Left colon (tissue), 2 donors: ENCODE data around the gene EGLN1. TPM values are rescaled to one million over a fixed set of nuclear protein-coding genes. Genes with fewer than 3 reads are reported as not detected.

Experiments used
- ATAC-seq: fragments of 200-7000 bp; cut with Tn5 transposase; one replicate; pipeline ENCODE4 v1.9.1; 2020; ENCODE audit warnings: mild to moderate bottlenecking, moderate library complexity
- DNase-seq, 2 donors: peaks; one replicate each; pipeline ENCODE4 v3.0.0-alpha.2; 2020
- intact Hi-C, 2 donors: fragments of 100-400 bp; cut with DNase I in 1 of 2; cut with micrococcal nuclease in 1 of 2; formaldehyde crosslinking; loops; one replicate each; pipeline versions ENCODE4 v1.11.2 to v1.14.0; 2022; cut with DNase I, micrococcal nuclease
- total RNA-seq, 2 donors: library from RNA; stranded (reverse); fragmentation: NEBNext Ultra II Directional; extraction: Animal tissue kit (Norgen Biotek cat#: 25700); gene quantifications; one replicate each; pipeline ENCODE4 v1.2.1, GENCODE V29; 2021
- donor health status: DM: no; HTN: no; CAD: no.
- donor health status: DM: yes; HTN: yes; CAD: no.

The EGLN1 gene
- total RNA-seq, 2 donors from 2014 or later, result 40.6 to 63.1 TPM

GRCh38 chr1:231408528-231409094, 13.5 kb downstream of the EGLN1 start:
- ATAC-seq (peak; percentile 10), DNase-seq (no peak)
- intact Hi-C loops, result no loop called here

GRCh38 chr1:231407547-231408396, 14.3 kb downstream of the EGLN1 start:
- intact Hi-C loops, result no loop called here
- DNase-seq, result no peak
- ATAC-seq, result peak; percentile 91

GRCh38 chr1:231407049-231407448, 15.0 kb downstream of the EGLN1 start:
- intact Hi-C loops, result no loop called here
- ATAC-seq (no peak), DNase-seq (no peak)

GRCh38 chr1:231404318-231404717, 17.8 kb downstream of the EGLN1 start:
- no peak for DNase-seq
- no peak for ATAC-seq
- intact Hi-C loops, result no loop called here

GRCh38 chr1:231401478-231401877, 20.6 kb downstream of the EGLN1 start:
- ATAC-seq (no peak), DNase-seq (no peak)
- intact Hi-C loops, result no loop called here

GRCh38 chr1:231397886-231398671, 24.0 kb downstream of the EGLN1 start:
- intact Hi-C loops, result no loop called here
- DNase-seq, result no peak
- no peak for ATAC-seq

GRCh38 chr1:231396643-231397042, 25.4 kb downstream of the EGLN1 start:
- intact Hi-C loops, result no loop called here
- DNase-seq (no peak), ATAC-seq (no peak)

GRCh38 chr1:231395998-231396390, 26.1 kb downstream of the EGLN1 start:
- intact Hi-C loops, result no loop called here
- DNase-seq (no peak), ATAC-seq (no peak)

GRCh38 chr1:231395076-231395997, 26.8 kb downstream of the EGLN1 start:
- ATAC-seq (peak; percentile 68), DNase-seq (no peak)
- intact Hi-C loops, result no loop called here

- DNase-seq, result no peak
- intact Hi-C loops, result no loop called here
- ATAC-seq, result peak; percentile 29
Observed at GRCh38 chr1:231393668-231394067, 28.4 kb downstream of the EGLN1 start.

- intact Hi-C loops, result no loop called here
- DNase-seq (no peak), ATAC-seq (no peak)
Observed at GRCh38 chr1:231392389-231393131, 29.5 kb downstream of the EGLN1 start.

- intact Hi-C loops, result no loop called here
- no peak for ATAC-seq
Observed at GRCh38 chr1:231390071-231390470, 32.0 kb downstream of the EGLN1 start.

GRCh38 chr1:231387770-231388669, 34.1 kb downstream of the EGLN1 start:
- intact Hi-C loops, result no loop called here
- ATAC-seq, result no peak
- no peak for DNase-seq

More at GRCh38 chr1:231390071-231390470, 32.0 kb downstream of the EGLN1 start:
- no peak for DNase-seq

- intact Hi-C loops, result no loop called here
- no peak for ATAC-seq
- DNase-seq, result no peak
Observed at GRCh38 chr1:231386466-231386865, 35.6 kb downstream of the EGLN1 start.

GRCh38 chr1:231385416-231385748, 36.7 kb downstream of the EGLN1 start:
- intact Hi-C loops, result no loop called here
- no peak for ATAC-seq
- no peak for DNase-seq

GRCh38 chr1:231384696-231385415, 37.2 kb downstream of the EGLN1 start:
- intact Hi-C loops, result no loop called here
- ATAC-seq, result no peak

More at GRCh38 chr1:231384696-231385415, 37.2 kb downstream of the EGLN1 start:
- no peak for DNase-seq
